Ascending aorta (tissue), 2 donors: ENCODE measurements around the gene OTULIN. TPM values are rescaled to one million over a fixed set of nuclear protein-coding genes. Genes with fewer than 3 reads are reported as not detected.

Source experiments
- DNase-seq, 2 donors: peaks; one replicate each; pipeline ENCODE4 v3.0.0-alpha.2; 2019; ENCODE audit warnings: low spot score in 2 of 2
- H3K27ac ChIP-seq, 2 donors: fragments of 200-600 bp; sonication (generic); one replicate each; pipeline ENCODE4 v1.5.1; 2016 to 2017; ENCODE audit warnings: mild to moderate bottlenecking in 1 of 2
- H3K27me3 ChIP-seq: fragments of 200-600 bp; sonication (generic); one replicate; pipeline ENCODE4 v1.5.1; 2017
- H3K36me3 ChIP-seq, 2 donors: fragments of 200-600 bp; sonication (generic); one replicate each; pipeline ENCODE4 v1.5.1; 2016
- H3K4me1 ChIP-seq, 2 donors: fragments of 200-600 bp; sonication (generic); one replicate each; pipeline ENCODE4 v1.5.1; 2016 to 2017; ENCODE audit warnings: mild to moderate bottlenecking in 1 of 2
- H3K4me3 ChIP-seq, 2 donors: fragments of 200-600 bp; sonication (generic); one replicate each; pipeline ENCODE4 v1.5.1; 2016 to 2017; ENCODE audit warnings: mild to moderate bottlenecking in 1 of 2
- H3K9me3 ChIP-seq, 2 donors: fragments of 200-600 bp; sonication (generic); one replicate each; pipeline ENCODE4 v1.5.1; 2016
- intact Hi-C: fragments of 100-400 bp; cut with DNase I; formaldehyde crosslinking; loops from one replicate; pipeline ENCODE4 v1.15.1; 2023
- total RNA-seq: library from RNA; depleted of rRNA; stranded (reverse); fragments of >200 nt; gene quantifications from one replicate; pipeline ENCODE4 v1.1.0, GENCODE V29; 2016
- TF ChIP-seq, protein P1 (sequence below), 3 experiments: fragments of 200-600 bp in 2 of 3; fragments of 450-650 bp in 1 of 3; sonication (generic) in 2 of 3; IDR thresholded peaks; one replicate each; pipeline ENCODE4 v1.5.1; 2016 to 2019; ENCODE audit warnings: antibody characterized with exemption in 3 of 3, mild to moderate bottlenecking in 1 of 3, moderate library complexity in 1 of 3

The OTULIN gene
- total RNA-seq, 1 donor from 2014 or later = 56.9 TPM

DNA sequence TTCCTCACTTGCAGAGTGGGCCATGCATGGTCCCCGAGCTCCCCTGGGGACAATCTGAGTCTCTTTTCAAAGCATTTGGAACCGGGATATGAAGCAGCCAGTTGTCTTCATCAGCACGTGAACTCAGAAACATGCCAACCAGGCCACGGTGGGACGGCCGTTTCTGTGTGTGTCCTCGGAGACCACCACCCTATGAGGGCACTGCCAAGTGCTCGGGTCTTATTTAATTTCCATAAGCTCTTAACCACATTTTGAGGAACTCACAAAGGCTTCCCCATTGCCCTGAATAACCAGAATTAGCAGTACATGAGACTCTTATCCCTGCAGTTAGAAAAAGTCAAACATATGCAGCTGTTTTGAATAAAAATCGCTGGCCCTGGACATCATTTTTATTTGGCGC lies 60.1 kb downstream of the OTULIN start:
- Histone ChIP-seq H3K4me3 (no peak overlapping the region), H3K27me3 (no peaks in the 10 kb centered on the region), H3K27ac (no peak overlapping the region), H3K4me1 (peaks cover 2 to 16% of the 10 kb centered on the region in 2 donors), H3K9me3 (no peaks in the 10 kb centered on the region), H3K36me3 (peaks cover 9 to 22% of the 10 kb centered on the region in 2 donors)
- DNase-seq = no peak
- TF ChIP-seq, protein P1, sequence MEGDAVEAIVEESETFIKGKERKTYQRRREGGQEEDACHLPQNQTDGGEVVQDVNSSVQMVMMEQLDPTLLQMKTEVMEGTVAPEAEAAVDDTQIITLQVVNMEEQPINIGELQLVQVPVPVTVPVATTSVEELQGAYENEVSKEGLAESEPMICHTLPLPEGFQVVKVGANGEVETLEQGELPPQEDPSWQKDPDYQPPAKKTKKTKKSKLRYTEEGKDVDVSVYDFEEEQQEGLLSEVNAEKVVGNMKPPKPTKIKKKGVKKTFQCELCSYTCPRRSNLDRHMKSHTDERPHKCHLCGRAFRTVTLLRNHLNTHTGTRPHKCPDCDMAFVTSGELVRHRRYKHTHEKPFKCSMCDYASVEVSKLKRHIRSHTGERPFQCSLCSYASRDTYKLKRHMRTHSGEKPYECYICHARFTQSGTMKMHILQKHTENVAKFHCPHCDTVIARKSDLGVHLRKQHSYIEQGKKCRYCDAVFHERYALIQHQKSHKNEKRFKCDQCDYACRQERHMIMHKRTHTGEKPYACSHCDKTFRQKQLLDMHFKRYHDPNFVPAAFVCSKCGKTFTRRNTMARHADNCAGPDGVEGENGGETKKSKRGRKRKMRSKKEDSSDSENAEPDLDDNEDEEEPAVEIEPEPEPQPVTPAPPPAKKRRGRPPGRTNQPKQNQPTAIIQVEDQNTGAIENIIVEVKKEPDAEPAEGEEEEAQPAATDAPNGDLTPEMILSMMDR (IDR thresholded peaks at IDR 0.05) = no peak
- intact Hi-C loops = no loop called here

DNA sequence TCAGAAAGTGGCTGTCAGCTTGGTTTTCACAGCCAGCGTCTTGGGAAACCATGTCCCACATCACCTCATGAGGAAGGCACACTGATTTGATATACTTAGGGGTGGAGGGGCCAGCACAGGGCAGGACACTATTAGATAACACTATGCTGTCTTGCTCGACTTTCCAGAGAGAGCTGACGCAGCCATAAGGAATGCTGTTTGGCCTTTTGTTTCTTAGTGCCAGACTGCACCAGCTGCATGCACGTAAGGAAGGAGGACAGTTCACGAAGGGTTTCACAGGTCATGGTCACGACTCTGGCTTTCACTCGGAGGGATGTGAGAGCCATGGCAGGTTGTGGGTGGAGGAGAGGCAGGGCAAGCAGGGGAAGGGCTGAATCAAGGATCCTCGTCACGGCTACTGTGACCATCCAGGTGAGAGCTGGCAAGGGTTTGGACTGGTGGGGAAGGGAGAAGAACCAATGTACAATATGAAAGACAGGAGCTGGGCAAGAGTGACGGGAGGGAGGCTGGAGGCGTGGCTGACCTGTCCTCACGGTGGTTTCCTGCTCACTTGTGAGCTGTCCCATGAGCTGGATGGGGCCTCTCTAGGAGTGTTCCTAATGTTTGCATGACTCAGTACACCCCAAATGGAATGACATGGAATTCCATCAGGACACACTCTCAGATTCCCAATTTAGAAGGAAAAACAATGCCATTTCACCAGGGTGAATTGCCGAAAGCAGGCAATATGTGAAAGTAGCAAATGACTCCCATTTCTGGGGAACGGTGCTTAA lies 61.7 kb downstream of the OTULIN start:
- H3K36me3 ChIP-seq = peaks cover 14 to 29% of the 10 kb centered on the region in 2 donors
- no peak for DNase-seq
- H3K27me3 ChIP-seq = no peaks in the 10 kb centered on the region
- TF ChIP-seq, protein P1 (IDR thresholded peaks at IDR 0.05) = no peak
- H3K27ac ChIP-seq = peak overlapping the region; percentile 52 to 58
- no peak overlapping the region for H3K4me3 ChIP-seq
- intact Hi-C loops = loop anchor here (1.0 to 2.0 kb wide), 3 partner anchors 39 to 277 kb away; no protein-coding TSS in a partner anchor
- peaks cover 2 to 16% of the 10 kb centered on the region in 2 donors for H3K4me1 ChIP-seq
- H3K9me3 ChIP-seq = no peaks in the 10 kb centered on the region

DNA sequence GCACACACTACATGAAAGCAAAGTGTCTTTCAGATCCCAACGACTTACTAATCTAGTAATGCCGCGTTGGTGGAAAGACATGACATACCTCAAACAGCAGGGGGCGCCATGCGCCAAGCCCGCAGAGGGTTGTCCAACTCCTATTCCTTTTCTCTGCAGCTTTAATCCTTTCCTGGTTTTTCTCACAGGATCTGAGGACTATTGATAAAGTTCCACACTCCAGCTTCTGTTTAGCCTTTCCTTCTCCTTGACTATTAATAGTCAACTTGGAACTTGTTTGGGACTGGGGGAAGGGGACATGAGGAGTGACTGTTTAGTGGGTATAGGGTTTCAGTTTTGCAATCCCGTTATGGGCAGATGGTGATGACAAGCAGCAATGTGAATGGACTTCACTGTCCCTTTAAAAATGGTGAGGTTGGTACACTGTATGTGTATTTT lies 62.9 kb downstream of the OTULIN start:
- H3K4me3 ChIP-seq = no peak overlapping the region
- H3K36me3 ChIP-seq = peaks cover 17 to 29% of the 10 kb centered on the region in 2 donors
- H3K9me3 ChIP-seq = no peaks in the 10 kb centered on the region
- H3K27ac ChIP-seq = peak overlapping the region in 1 of 2 donors; percentile 58
- no peaks in the 10 kb centered on the region for H3K27me3 ChIP-seq
- peak in 1 of 2 donors; percentile 88 for DNase-seq
- intact Hi-C loops = loop anchor here (1.0 to 2.0 kb wide), 2 partner anchors 41 to 287 kb away; no protein-coding TSS in a partner anchor
- TF ChIP-seq, protein P1 (IDR thresholded peaks at IDR 0.05) = peak; percentile 91 to 93 (median 92)
- peaks cover 2 to 16% of the 10 kb centered on the region in 2 donors for H3K4me1 ChIP-seq

DNA sequence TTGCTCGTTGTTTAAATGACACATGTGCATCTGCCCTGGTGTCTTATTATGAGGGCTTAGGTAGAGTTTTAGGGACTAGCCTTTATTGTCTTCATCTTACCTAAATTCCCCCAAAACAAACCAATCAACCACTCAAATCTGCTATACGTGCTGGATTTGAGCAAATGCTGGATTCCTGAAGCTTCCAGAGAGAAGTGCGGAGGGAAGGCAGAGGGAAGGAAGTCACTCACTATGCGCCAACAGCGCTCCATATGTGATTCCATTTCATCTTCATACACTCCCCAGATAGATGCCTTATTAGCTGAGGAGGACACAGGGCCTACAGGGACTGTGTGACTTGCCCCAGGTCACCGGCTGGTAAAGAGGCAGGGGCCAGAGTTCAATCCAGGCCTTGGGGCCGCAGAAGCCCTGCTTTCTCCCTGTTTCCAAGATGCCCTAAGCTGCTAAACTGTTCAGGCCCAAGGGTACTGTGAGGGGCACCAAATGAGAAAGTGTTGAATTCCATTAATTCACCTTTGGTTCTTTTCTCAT lies 63.5 kb downstream of the OTULIN start:
- peaks cover 23 to 29% of the 10 kb centered on the region in 2 donors for H3K36me3 ChIP-seq
- intact Hi-C loops = loop anchor here (1.0 to 2.0 kb wide), 2 partner anchors 41 to 286 kb away; no protein-coding TSS in a partner anchor
- TF ChIP-seq, protein P1 (IDR thresholded peaks at IDR 0.05) = no peak
- peaks cover 2 to 16% of the 10 kb centered on the region in 2 donors for H3K4me1 ChIP-seq
- H3K27ac ChIP-seq = peak overlapping the region; percentile 17 to 58
- no peaks in the 10 kb centered on the region for H3K27me3 ChIP-seq
- H3K4me3 ChIP-seq = no peak overlapping the region
- H3K9me3 ChIP-seq = no peaks in the 10 kb centered on the region
- DNase-seq = no peak

DNA sequence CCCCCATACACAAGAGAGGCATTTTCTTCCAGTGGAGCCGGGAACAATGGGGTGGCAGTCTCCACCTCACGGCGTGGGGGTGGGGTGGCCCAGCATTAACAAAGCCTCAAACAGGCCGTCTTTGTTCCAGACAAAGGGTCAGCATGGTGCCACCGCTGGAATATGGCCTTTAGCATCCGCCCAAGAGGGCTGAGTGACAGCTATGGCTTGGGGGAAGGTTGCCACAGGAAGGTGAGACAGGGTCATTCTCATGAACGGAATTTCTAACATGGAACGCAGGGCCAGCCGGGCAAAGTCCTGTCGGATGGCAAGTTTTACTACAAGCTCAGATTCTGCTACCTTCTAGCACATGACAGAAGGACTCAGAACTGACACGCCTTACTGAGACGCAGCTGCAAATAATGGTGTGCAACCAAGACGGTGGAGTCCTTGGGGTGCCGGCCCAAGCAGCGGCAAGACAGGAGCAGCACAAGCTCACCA lies 64.0 kb downstream of the OTULIN start:
- TF ChIP-seq, protein P1 (IDR thresholded peaks at IDR 0.05) = no peak
- Histone ChIP-seq H3K4me1 (peaks cover 2 to 16% of the 10 kb centered on the region in 2 donors), H3K4me3 (no peak overlapping the region), H3K27ac (peak overlapping the region; percentile 17 to 58), H3K9me3 (no peaks in the 10 kb centered on the region), H3K36me3 (peaks cover 28 to 34% of the 10 kb centered on the region in 2 donors), H3K27me3 (no peaks in the 10 kb centered on the region)
- DNase-seq = no peak
- intact Hi-C loops = no loop called here
